IPS-18c (cell line): ENCODE results near the gene CTIF.

ENCODE experiments used
- H3K4me3 ChIP-seq: 2 replicates; pipeline ENCODE4 v1.7.0; 2013; ENCODE audit warnings: low read depth, mild to moderate bottlenecking, low read length, moderate library complexity; ENCODE audit not compliant: insufficient read depth
- H3K9me3 ChIP-seq: one replicate; pipeline ENCODE4 v1.6.1; 2013; ENCODE audit warnings: mild to moderate bottlenecking, low read length, moderate library complexity; ENCODE audit not compliant: control insufficient read depth, insufficient read depth

Gene CTIF

GRCh38 chr18:48813833-48814489 lies 275.1 kb downstream of the CTIF start:
- H3K9me3 ChIP-seq, result no peaks in the 10 kb centered on the region
- no peak overlapping the region for H3K4me3 ChIP-seq

GRCh38 chr18:48814490-48815178 lies 275.8 kb downstream of the CTIF start:
- Histone ChIP-seq H3K4me3 (no peak overlapping the region), H3K9me3 (no peaks in the 10 kb centered on the region)

- Histone ChIP-seq H3K9me3 (no peaks in the 10 kb centered on the region), H3K4me3 (no peak overlapping the region)
These were observed 276.3 kb downstream of the CTIF start for GRCh38 chr18:48815179-48815515.

DNA sequence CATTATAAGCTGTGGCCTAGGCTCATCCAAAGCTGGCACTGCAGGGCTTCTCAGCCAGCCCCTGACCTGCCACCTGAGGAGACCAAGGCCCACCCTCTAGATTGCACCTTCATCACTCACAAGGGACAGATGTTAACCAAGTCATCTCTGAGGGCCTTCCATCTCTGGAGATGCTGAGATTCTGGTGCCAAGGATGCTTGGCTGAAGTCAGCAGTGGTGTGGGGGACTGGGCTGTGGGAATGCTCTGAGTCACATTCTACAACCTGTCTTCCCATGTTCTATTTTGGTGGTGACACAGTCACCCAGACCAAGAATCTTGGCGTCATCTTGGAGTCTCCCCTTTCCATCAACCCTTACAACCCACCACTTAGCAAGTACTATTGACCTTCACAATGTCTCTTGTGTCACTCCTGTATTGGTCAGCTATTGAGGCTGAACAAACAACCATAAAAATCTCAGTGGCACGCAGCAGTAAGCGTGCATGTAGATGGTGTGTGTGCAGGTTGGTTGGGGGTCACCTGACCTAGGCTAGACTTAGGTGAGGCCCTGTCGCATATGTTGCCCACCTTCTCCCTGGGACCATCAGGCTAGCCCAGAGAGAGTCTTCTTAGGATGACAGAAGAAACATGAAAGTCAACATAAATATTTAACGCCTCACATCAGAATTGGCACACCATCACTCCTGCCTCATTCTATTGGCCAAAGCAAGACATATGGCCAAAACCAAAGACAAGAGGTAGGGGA lies 276.9 kb downstream of the CTIF start:
- Histone ChIP-seq H3K9me3 (no peaks in the 10 kb centered on the region), H3K4me3 (no peak overlapping the region)

DNA sequence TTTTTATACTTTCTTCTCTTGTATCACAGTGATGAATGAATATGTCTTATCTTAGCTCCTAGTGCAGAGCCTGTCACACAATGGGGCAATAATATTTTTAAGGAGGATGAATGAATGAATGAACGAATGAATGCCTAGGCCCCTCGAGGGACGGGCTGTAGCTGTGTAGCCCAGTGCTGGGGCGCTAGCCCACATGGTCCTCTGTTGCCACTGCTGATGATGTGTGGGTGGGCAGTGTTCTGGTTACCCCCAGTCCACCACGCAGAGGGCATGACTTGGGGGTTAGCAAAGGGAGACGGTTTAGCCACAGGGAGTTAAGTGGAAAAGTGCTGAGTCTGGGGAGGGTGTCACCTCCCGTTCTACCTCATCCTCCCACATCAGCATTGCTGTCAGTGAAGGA lies 277.7 kb downstream of the CTIF start:
- no peaks in the 10 kb centered on the region for H3K9me3 ChIP-seq
- no peak overlapping the region for H3K4me3 ChIP-seq

DNA sequence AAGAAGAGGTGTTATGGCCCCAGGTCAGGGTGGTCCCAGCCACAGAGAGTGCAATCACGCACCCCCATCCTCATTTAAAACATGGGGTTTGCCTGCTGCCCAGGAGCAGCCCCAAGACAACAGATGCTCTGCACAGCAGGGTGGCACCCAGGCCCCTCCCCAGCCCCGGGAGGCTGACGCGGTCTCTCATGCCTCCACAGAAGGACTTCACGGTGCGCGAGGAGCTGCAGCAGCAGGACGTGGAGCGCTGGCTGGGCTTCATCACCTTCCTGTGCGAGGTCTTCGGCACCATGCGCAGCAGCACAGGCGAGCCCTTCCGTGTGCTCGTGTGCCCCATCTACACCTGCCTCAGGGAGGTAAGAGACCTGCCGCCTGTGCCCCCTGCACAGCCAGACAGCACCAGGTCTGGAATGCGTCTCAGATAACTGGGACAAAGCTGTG lies 278.2 kb downstream of the CTIF start:
- Histone ChIP-seq H3K9me3 (no peaks in the 10 kb centered on the region), H3K4me3 (no peak overlapping the region)

GRCh38 chr18:48818329-48819254 lies 279.8 kb downstream of the CTIF start:
- no peak overlapping the region for H3K4me3 ChIP-seq

DNA sequence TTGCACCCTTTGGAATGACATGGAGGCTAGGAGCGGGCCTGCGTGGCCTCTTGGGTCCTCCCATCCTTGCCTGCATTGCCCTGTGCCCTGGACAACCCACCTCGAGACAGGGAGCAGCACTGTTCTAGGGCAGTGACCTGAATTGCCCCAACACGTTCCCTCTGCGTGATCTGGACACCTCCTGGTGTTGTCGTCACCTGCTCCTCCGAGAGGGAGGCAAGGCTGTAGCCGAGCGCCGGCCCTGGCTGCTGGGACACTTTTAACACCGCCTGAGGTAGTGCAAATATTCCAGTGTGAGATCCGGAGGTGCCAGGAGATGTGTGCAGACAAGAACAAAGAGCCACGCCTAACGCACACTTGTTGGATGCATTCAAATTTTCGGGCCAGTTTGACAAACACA lies 280.4 kb downstream of the CTIF start:
- Histone ChIP-seq H3K4me3 (no peak overlapping the region), H3K9me3 (no peaks in the 10 kb centered on the region)

More at GRCh38 chr18:48818329-48819254, 279.8 kb downstream of the CTIF start:
- no peaks in the 10 kb centered on the region for H3K9me3 ChIP-seq

- Histone ChIP-seq H3K4me3 (no peak overlapping the region), H3K9me3 (no peaks in the 10 kb centered on the region)
These were observed 281.1 kb downstream of the CTIF start for GRCh38 chr18:48819781-48820482.

DNA sequence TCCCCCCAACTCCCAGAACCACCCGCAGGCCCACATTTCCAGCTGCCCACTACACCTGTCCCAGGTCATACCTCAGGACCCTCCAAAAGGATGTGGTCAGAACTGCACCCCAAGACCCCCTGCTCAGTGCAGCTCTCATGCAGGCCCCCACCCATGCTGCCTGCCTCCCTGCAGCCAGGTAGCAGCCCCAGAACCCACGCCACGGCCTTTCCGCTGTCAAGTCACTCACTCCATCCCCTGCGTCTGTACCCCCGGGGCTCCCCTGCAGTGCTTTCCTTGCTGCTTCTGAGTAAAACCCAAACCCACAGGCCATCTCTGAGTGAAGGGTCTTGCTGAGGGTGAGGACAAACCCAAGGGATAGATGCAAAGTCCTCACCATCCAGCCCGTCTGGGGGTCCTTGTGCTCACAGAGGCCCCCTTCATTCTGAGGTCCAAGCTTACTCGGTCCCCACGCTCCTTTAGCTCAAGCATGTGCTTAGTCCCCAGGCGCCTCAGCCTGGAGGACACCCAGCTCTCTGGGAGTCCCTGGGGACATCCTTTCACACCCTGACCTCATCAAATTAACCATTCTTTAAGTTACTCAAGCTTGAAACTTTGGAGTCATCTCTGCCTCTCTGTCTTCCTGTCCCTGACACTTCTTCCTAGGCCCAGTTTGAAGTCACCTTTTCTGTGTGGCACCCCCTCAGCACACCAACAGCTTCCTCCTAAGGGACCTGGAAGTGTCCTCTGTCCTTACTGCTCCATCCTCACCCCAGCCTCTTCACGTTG lies 281.8 kb downstream of the CTIF start:
- Histone ChIP-seq H3K4me3 (no peak overlapping the region), H3K9me3 (no peaks in the 10 kb centered on the region)

DNA sequence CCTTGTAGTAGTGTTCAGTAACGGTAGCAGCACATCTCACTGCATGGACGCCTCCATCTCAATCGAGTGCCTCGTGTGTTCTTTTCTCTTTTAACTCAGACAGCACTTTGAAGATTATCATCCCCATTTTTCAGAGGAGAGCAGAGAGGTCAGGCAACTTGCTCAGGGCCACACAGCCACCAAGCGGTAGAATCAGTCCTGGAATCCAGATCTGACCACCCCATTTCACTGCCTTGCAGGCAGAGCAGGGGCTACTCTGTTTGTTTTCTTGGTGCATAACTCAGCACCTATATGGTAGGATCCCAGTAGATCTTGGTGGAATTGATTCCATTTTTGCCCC lies 282.4 kb downstream of the CTIF start:
- H3K4me3 ChIP-seq, result no peak overlapping the region
- no peaks in the 10 kb centered on the region for H3K9me3 ChIP-seq

- Histone ChIP-seq H3K9me3 (no peaks in the 10 kb centered on the region), H3K4me3 (no peak overlapping the region)
These were observed 283.0 kb downstream of the CTIF start for GRCh38 chr18:48821845-48822244.

DNA sequence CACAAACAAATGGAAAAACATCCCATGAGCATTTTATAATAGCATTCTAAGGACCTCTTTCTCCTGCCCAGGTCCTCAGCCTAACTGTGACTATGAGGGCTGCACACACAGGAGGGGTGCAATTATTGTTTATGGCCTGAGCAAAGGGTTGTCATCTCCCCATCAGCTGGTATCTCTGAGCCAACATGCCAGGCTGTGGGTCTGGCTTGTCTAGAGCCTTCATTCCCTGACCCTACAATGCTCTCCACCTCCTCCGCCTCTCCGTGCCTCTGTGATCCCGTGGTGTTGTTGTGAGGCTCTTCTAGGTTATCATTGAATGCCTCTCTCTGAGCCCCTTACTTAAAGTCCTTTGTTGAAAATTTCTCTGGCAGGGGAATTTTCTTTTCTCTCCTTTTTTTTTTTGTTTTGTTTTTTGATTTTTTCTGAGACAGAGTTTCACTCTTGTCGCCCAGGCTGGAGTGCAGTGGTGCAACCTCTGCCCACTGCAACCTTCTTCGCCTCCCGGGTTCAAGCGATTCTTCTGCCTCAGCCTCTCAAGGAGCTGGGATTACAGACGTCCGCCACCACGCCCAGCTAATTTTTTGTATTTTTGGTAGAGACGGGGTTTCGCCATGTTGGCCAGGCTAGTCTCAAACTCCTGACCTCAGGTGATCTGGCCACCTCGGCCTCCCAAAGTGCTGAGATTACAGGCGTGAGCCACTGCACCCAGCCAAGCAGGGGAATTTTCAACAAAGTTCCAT lies 285.6 kb downstream of the CTIF start:
- no peaks in the 10 kb centered on the region for H3K9me3 ChIP-seq
- H3K4me3 ChIP-seq, result no peak overlapping the region

GRCh38 chr18:48825101-48825745 lies 286.4 kb downstream of the CTIF start:
- Histone ChIP-seq H3K4me3 (no peak overlapping the region), H3K9me3 (no peaks in the 10 kb centered on the region)

GRCh38 chr18:48826271-48826670 lies 287.4 kb downstream of the CTIF start:
- Histone ChIP-seq H3K4me3 (no peak overlapping the region), H3K9me3 (no peaks in the 10 kb centered on the region)
